RWPE1 (cell line): ENCODE results near the gene SYCE1L.

Experiments
- CTCF ChIA-PET: fragments of 350-600 bp; sonication (Branson Sonifier 250); formaldehyde crosslinking; extraction: SDS; loops from one replicate; lab custom pipeline; 2021; lab: Yijun Ruan, JAX
- POLR2A ChIA-PET: fragments of 400-600 bp; formaldehyde crosslinking; extraction: SDS; loops from one replicate; lab custom pipeline; 2020; ENCODE audit warnings: antibody characterized with exemption; ENCODE audit not compliant: low non-redundant PET; lab: Yijun Ruan, JAX
- DNase-seq: peaks from one replicate; pipeline ENCODE4 v3.0.0; 2012; ENCODE audit warnings: low spot score
- H3K27ac ChIP-seq: fragments of 450-650 bp; 2 replicates; pipeline ENCODE4 v1.5.1; 2017
- TF ChIP-seq, protein P1 (sequence below): fragments of 450-650 bp; conservative IDR thresholded peaks from 2 replicates; pipeline ENCODE4 v1.5.1; 2017; ENCODE audit warnings: low read depth, mild to moderate bottlenecking

SYCE1L gene

DNA sequence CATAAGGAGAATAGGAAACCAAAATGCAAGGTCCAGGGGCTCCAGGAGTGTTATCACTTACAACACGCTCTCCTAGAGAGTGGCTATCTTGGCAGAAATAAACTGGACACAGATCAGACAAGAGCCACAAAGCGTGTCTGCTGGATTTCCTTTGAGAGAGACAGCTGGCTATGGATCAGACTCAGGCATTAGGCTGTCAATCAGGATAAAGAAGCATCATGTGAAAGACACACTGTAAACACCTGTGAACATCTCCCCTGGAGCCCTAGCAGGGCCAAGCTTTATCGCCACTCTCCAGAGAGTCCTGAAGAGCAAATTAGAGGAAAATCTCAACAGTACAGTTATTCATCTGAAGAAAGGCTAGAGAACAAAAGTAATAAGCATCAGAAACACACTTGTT lies 26.0 kb downstream of the SYCE1L start:
- POLR2A ChIA-PET = no interaction called here
- TF ChIP-seq, protein P1, sequence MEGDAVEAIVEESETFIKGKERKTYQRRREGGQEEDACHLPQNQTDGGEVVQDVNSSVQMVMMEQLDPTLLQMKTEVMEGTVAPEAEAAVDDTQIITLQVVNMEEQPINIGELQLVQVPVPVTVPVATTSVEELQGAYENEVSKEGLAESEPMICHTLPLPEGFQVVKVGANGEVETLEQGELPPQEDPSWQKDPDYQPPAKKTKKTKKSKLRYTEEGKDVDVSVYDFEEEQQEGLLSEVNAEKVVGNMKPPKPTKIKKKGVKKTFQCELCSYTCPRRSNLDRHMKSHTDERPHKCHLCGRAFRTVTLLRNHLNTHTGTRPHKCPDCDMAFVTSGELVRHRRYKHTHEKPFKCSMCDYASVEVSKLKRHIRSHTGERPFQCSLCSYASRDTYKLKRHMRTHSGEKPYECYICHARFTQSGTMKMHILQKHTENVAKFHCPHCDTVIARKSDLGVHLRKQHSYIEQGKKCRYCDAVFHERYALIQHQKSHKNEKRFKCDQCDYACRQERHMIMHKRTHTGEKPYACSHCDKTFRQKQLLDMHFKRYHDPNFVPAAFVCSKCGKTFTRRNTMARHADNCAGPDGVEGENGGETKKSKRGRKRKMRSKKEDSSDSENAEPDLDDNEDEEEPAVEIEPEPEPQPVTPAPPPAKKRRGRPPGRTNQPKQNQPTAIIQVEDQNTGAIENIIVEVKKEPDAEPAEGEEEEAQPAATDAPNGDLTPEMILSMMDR = no peak
- no peak for DNase-seq
- CTCF ChIA-PET = no interaction called here
- H3K27ac ChIP-seq = no peak overlapping the region

GRCh38 chr16:77227745-77228144 lies 28.5 kb downstream of the SYCE1L start:
- CTCF ChIA-PET = interaction anchor here (0.7 kb wide), 1 partner anchor 750 kb away, joined by 3 read pairs; no protein-coding TSS in a partner anchor
- DNase-seq = no peak
- TF ChIP-seq, protein P1 = no peak
- POLR2A ChIA-PET = no interaction called here
- H3K27ac ChIP-seq = no peak overlapping the region

DNA sequence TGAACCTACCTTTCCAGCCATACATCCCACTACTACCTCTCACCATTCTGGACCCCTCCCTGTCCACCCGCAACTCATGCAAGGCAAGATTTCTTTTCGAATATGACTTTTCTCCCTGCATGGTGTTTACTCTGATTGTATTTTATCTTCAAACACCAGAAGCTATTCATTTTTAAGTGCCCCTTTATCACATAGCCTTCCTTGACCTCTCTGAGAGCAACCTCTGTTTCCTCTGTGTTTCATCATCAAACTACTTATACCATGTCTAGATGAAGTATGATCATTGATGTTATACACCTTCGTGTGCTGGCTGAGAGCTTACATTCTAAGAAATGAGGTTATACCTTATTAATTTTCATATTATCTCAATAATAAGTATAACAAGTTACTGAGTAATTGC lies 31.8 kb downstream of the SYCE1L start:
- ChIA-PET POLR2A (no interaction called here), CTCF (no interaction called here)
- no peak overlapping the region for H3K27ac ChIP-seq
- TF ChIP-seq, protein P1 = no peak
- DNase-seq = no peak

DNA sequence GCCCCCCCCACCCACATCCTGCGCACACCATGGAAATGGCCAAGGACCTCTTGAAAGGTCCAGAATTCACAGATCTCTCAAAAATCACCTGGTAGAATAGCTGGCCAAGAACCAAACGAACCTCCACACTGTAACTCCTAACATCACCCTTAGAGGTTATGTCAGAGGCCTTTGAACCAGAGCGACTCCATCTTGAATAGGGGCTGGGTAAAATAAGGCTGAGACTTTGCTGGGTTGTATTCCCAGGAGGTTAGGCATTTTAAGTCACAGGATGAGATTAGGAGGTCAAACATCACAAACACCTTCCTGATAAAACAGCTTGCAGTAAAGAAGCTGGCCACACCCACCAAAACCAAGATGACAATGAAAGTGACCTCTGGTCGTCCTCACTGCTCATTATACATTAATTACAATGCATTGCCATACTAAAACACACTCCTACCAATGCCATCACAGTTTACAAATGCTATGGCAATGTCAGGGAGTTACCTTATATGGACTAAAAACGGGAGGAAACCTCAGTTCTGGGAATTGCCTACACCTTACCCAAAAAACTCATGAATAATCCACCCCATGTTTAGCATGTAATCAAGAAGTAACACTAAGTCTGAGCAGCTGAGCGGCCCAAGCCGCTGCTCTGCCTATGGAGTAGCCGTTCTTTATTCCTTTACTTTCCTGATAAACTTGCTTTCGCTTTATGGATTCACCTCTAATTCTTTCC lies 34.8 kb downstream of the SYCE1L start:
- DNase-seq = no peak
- H3K27ac ChIP-seq = no peak overlapping the region
- TF ChIP-seq, protein P1 = no peak
- ChIA-PET CTCF (no interaction called here), POLR2A (no interaction called here)

- ChIA-PET CTCF (interaction anchor here (4.9 kb wide), 1 partner anchor 350 kb away, joined by 34 read pairs; no protein-coding TSS in a partner anchor), POLR2A (no interaction called here)
- H3K27ac ChIP-seq = no peak overlapping the region
- TF ChIP-seq, protein P1 = no peak
- no peak for DNase-seq
Observed at GRCh38 chr16:77234611-77235010, 35.4 kb downstream of the SYCE1L start.

DNA sequence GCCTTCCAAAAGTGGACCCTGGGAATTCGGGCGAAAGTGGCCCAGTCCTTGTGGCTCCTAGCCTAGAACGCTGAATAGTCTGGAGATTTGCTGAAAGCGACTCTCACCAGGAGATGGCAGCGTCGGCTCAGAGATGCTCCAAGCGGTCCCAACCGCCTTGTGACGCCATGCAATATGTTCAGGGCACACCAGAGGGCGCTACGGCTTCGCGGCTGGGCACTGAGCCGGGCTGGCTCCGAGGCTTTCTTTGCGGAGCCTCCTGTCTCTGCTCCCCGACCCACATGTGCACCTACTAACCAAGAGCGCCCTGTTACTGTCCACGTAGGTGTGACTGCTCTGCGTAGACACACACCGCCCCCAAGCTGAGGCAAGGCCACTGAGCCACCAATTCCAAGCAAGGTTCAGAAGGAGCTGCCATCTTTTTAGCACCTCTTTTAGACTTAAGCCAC lies 36.9 kb downstream of the SYCE1L start:
- ChIA-PET POLR2A (no interaction called here), CTCF (interaction anchor here (0.6 to 4.9 kb wide), 12 partner anchors 27 to 1148 kb away, joined by 3 to 34 read pairs (median 4); no protein-coding TSS in a partner anchor)
- H3K27ac ChIP-seq = no peak overlapping the region
- TF ChIP-seq, protein P1 = peak; percentile 94
- DNase-seq = peak; percentile 81
